Smooth muscle cell (in vitro differentiated cells): ENCODE data around the gene NIPA2. TPM values are rescaled to one million over a fixed set of nuclear protein-coding genes. Genes with fewer than 3 reads are reported as not detected.

Experiments used
- DNase-seq: peaks from one replicate; lab custom pipeline; 2025; ENCODE audit not compliant: unreplicated experiment; lab: John Stamatoyannopoulos, UW
- H2AFZ ChIP-seq: fragments of 200-600 bp; sonication (generic); 2 replicates; pipeline ENCODE4 v1.6.0; 2016; ENCODE audit warnings: antibody characterized with exemption, low read depth, mild to moderate bottlenecking
- H3F3A ChIP-seq: fragments of 200-600 bp; sonication (generic); 2 replicates; pipeline ENCODE4 v1.6.0; 2017; ENCODE audit warnings: antibody characterized with exemption, low read depth
- H3K27ac ChIP-seq: fragments of 200-600 bp; sonication (generic); 2 replicates; pipeline ENCODE4 v1.5.1; 2016; ENCODE audit warnings: low read depth, mild to moderate bottlenecking
- H3K27me3 ChIP-seq: fragments of 200-600 bp; sonication (generic); 2 replicates; pipeline ENCODE4 v1.6.1; 2016; ENCODE audit warnings: low read depth, mild to moderate bottlenecking
- H3K36me3 ChIP-seq: fragments of 200-600 bp; sonication (generic); 2 replicates; pipeline ENCODE4 v1.5.1; 2016; ENCODE audit warnings: low read depth
- H3K4me1 ChIP-seq: fragments of 200-600 bp; sonication (generic); 2 replicates; pipeline ENCODE4 v1.5.1; 2016; ENCODE audit warnings: low read depth
- H3K4me2 ChIP-seq: fragments of 200-600 bp; sonication (generic); 2 replicates; pipeline ENCODE4 v1.6.0; 2016; ENCODE audit warnings: mild to moderate bottlenecking
- H3K4me3 ChIP-seq: fragments of 200-600 bp; sonication (generic); 2 replicates; pipeline ENCODE4 v1.5.1; 2016; ENCODE audit warnings: mild to moderate bottlenecking
- H3K79me2 ChIP-seq: fragments of 200-600 bp; sonication (generic); 2 replicates; pipeline ENCODE4 v1.6.0; 2016; ENCODE audit warnings: low read depth, mild to moderate bottlenecking
- H3K9ac ChIP-seq: fragments of 200-600 bp; sonication (generic); 2 replicates; pipeline ENCODE4 v1.6.0; 2016; ENCODE audit warnings: low read depth
- H3K9me3 ChIP-seq: fragments of 200-600 bp; sonication (generic); replicated peaks from 2 replicates; pipeline ENCODE4 v1.5.1; 2016; ENCODE audit warnings: low read depth
- H4K20me1 ChIP-seq: fragments of 200-600 bp; sonication (generic); 2 replicates; pipeline ENCODE4 v1.6.0; 2016; ENCODE audit warnings: low read depth
- WGBS: methylation state at CpG from one replicate; pipeline ENCODE4 v1.1.7; 2016; ENCODE audit warnings: low lambda C conversion rate; 5-methylcytosine and 5-hydroxymethylcytosine counted together
- polyA plus RNA-seq: library from polyadenylated mRNA; unstranded; fragments of >200 nt; fragmentation: Nextera tagmentation; extraction: Ambion mirVana; gene quantifications from 2 replicates; pipeline ENCODE4 v1.2.1, GENCODE V29; 2016
- total RNA-seq: library from RNA; depleted of rRNA; stranded (reverse); fragments of >200 nt; gene quantifications from 2 replicates; pipeline ENCODE4 v1.2.3, GENCODE V29; 2014
- TF ChIP-seq, protein P1 (sequence below): fragments of 200-600 bp; sonication (generic); IDR thresholded peaks from 2 replicates; pipeline ENCODE4 v1.5.1; 2017; ENCODE audit warnings: borderline replicate concordance, mild to moderate bottlenecking, antibody characterized with exemption; ENCODE audit not compliant: insufficient read depth, poor library complexity, severe bottlenecking

The NIPA2 gene
- total and polyA plus RNA-seq, 2 experiments from 2014 or later = 44.7 to 70.5 TPM

DNA sequence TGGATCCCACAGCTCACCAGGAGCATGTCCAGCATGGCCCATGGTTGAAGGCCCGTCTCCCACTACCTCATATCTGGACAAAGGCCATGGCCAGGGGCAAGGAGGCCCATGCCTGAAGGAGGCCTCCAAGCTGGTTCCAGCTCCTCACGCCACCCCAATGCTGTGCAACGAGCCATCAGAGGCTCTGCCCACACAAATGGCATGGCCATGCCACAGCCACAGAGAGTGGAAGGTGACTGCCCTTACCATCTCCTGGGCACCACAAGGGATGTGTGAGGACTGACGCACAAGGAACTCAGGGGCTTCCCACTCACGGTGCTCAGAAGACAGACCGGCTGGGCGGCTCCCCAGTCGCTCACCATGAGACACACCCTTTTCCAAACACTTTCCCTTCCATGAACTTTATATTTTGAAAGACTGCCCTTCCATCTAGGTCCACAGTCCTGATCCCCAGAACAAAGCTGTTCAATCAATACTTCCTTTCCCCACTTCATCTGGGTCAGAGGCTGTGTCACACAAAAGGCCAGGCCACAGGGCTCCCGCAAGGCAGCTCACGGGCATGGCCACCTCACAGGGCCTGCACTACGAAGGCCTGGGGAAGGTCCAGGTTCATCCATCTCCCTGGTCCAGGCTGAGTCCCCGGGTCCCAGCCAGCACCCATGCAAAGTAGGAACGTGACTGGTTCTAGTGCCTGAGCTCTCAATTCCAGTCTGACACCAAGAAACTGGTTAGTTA, 75.3 kb downstream of the NIPA2 start:
- Histone ChIP-seq H3K36me3 (peaks cover 11% of the 10 kb centered on the region), H3K9me3 (no peaks in the 10 kb centered on the region), H3F3A (no peaks in the 10 kb centered on the region), H3K4me1 (no peaks in the 10 kb centered on the region), H3K27me3 (no peaks in the 10 kb centered on the region), H3K27ac (no peak overlapping the region), H3K79me2 (no peaks in the 10 kb centered on the region), H3K4me2 (no peak overlapping the region), H4K20me1 (no peaks in the 10 kb centered on the region), H3K4me3 (no peak overlapping the region), H2AFZ (no peak overlapping the region), H3K9ac (no peak overlapping the region)
- TF ChIP-seq, protein P1, sequence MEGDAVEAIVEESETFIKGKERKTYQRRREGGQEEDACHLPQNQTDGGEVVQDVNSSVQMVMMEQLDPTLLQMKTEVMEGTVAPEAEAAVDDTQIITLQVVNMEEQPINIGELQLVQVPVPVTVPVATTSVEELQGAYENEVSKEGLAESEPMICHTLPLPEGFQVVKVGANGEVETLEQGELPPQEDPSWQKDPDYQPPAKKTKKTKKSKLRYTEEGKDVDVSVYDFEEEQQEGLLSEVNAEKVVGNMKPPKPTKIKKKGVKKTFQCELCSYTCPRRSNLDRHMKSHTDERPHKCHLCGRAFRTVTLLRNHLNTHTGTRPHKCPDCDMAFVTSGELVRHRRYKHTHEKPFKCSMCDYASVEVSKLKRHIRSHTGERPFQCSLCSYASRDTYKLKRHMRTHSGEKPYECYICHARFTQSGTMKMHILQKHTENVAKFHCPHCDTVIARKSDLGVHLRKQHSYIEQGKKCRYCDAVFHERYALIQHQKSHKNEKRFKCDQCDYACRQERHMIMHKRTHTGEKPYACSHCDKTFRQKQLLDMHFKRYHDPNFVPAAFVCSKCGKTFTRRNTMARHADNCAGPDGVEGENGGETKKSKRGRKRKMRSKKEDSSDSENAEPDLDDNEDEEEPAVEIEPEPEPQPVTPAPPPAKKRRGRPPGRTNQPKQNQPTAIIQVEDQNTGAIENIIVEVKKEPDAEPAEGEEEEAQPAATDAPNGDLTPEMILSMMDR = no peak
- no peak for DNase-seq
- over 99% methylated on average over 13 of the region's 13 CpGs for WGBS

DNA sequence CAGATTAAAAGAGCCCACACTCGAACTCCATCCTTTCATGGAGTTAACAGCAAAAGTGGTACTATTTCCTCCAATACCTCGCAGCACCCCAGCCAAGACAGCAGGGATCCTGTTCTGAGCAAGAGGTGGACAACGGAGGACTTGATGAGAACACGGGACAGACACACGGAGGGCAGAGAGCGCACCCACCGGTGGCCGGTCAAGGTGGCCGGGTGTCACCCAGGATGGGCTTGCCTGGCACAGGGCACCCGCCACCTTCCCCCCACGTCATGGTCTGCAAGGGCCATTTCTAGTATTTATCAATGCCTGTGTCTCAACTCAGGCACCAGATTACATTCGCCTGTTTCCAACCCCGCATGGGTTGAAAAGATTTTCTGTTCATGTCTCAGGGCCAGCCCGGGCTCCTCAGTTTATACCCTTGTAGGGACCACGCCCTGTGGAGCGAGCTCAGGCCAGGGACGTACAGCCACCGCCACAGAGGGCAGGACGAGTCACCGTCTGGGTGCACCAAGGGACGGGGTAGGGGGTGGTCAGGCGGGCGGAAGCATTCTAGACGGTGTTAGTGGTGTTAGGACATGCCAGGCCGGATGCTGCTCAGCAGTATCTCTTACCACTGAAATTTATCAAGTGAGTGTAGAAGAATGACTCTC, 77.5 kb downstream of the NIPA2 start:
- H2AFZ ChIP-seq = no peak overlapping the region
- WGBS = 89% methylated on average over 25 of the region's 25 CpGs

DNA sequence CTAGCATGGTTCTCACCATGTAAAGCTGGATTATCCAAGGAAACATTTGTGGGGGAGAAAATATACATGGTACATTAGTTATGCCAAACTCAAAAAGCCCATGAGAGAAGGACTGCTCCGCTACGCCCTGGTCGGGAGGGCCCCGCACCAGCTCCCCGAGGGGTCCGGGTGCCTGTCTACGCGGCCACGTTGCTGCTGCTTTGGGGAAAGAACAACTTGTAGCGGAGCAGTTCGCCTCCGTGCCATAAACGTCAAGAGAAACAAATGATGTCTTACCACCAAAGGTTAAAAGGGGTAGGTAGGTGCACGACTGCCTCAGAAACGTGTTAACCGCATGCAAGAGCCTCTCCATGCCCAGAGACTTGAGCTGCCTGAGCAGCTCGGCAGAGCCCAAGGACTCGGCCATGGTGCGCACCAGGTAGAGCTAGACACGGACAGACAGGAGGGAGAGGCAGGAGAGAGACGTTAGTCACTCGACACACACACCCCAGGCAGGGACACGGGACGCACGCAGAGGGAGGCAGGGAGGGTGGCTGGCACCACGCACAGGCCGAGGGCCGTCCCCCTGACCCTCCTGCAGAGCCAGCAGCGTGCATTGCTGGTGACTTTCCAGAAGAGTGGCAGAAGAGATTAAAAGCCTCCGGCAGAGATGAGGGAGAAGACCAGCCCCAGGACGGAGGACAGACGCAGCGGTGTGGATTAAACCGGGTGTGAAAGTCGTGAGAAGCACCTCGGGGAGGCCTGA, 78.3 kb downstream of the NIPA2 start:
- Histone ChIP-seq H3K4me1 (no peaks in the 10 kb centered on the region), H3K79me2 (no peaks in the 10 kb centered on the region), H3F3A (no peaks in the 10 kb centered on the region), H3K36me3 (no peaks in the 10 kb centered on the region), H3K4me3 (no peak overlapping the region), H2AFZ (no peak overlapping the region), H3K4me2 (no peak overlapping the region), H3K9me3 (no peaks in the 10 kb centered on the region), H3K27ac (no peak overlapping the region), H4K20me1 (no peaks in the 10 kb centered on the region), H3K27me3 (no peaks in the 10 kb centered on the region), H3K9ac (no peak overlapping the region)
- 97% methylated on average over 36 of the region's 36 CpGs for WGBS
- no peak for DNase-seq
- TF ChIP-seq, protein P1 = no peak

More for the DNA sequence above, 77.5 kb downstream of the NIPA2 start:
- Histone ChIP-seq H3K9ac (no peak overlapping the region), H4K20me1 (no peaks in the 10 kb centered on the region), H3F3A (no peaks in the 10 kb centered on the region), H3K9me3 (no peaks in the 10 kb centered on the region), H3K27me3 (no peaks in the 10 kb centered on the region), H3K36me3 (peaks cover 4% of the 10 kb centered on the region), H3K79me2 (no peaks in the 10 kb centered on the region), H3K27ac (no peak overlapping the region), H3K4me1 (no peaks in the 10 kb centered on the region), H3K4me3 (no peak overlapping the region), H3K4me2 (no peak overlapping the region)
- no peak for DNase-seq
- TF ChIP-seq, protein P1 = no peak
